ENCODE results near the gene NAALADL2. TPM values are rescaled to one million over a fixed set of nuclear protein-coding genes. Genes with fewer than 3 reads are reported as not detected.
"Not testable (repeated sequence)": the region's sequence is repeated elsewhere in the genome, so short reads cannot be mapped to it uniquely, and the experiment has no call there.

The NAALADL2 gene
- total RNA-seq, 1 donor from 2014 or later, result 59.2 TPM

DNA sequence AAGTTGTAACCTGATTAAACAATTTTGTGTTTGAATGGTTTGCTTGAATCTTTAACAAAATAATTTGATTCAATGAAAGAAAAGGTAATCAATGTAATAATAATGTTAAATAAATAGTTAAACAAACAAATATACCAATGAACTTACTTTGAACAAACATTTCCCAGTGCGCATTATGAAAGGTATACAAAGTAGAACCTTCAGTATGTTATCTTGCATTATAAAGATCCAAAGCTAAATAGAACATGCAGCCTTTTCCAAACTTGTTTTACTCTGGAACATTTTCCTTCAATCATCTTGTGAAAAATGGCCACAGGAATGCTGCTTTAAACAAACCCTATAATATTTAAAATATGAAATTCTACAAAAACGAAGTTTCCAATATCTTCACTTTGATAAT lies 620.0 kb downstream of the NAALADL2 start:
- DNase-seq (ENCODE audit: low spot score), result no peak

DNA sequence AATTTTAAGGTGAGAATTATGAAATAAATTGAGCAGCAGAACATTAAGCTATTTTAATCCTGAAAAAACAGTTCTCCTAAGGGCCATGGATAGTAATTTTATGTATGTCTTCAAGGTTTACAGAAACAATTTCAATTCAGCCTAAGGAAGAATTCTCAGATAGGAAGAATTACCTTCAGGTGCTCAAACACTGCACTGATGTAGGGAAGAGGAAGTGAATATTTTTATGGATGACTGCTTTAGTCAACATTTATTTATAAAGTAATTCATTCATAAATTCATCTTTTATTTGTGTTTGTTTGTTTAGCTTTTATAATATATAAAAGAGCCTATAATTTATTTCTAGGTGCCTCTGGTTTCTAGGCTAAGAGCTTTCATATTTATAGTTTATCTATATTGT lies 620.7 kb downstream of the NAALADL2 start:
- no peak for DNase-seq (ENCODE audit: low spot score)

DNA sequence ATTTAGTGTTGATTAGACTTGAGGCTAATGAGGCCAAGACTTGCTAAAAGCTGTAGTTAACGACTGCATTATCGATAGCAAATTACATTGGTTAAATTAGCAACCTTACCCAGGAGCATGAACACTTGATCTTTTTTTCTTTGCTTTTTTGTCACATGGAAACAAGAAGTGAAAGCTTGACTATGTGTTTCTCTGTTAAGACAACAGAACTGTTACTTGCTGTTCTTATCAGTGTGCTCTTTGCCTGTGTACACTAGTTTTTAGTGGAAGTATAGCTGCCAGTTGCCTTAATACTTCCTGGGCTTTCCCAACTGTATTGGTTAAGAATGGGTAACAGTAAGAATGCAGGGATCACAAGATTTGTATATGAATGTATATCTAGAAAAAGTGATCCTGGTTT lies 625.5 kb downstream of the NAALADL2 start:
- DNase-seq (ENCODE audit: low spot score), result no peak

DNA sequence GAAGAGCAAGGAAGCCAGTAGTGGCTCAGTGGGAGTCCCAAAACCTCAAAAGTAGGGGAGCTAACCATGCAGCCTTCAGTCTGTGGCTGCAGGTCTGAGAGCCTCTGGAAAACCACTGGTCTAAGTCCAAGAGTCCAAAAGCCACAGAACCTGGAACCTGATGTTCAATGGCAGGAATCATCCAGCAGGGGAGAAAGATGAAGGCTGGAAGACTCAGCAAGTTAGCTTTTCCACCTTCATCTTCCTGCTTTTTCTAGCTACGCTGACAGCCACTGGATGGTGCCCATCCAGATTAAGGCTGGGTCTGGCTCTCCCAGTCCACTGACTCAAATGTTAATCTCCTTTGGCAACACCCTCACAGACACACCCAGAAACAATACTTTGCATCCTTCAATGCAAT lies 626.3 kb downstream of the NAALADL2 start:
- DNase-seq (ENCODE audit: low spot score), result no peak

DNA sequence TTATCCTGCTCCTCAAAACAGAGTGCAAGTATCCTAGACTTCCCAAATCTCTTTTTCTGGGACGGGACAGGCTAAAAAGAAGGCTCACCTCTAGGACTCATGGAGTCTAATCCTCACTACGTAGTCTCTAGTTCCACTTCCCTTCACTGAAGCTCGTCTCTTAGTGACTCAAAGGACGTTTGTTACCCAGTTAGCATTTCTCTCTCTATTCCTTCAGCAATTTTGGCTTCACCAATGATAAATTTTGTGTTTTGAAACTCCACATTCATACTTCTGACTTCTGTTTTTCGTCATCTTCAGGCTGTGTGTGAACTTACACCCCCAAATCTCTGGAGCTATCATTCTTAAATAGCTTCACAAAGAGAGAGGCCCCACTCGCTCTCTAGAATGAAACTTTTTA lies 627.1 kb downstream of the NAALADL2 start:
- no peak for DNase-seq (ENCODE audit: low spot score)

DNA sequence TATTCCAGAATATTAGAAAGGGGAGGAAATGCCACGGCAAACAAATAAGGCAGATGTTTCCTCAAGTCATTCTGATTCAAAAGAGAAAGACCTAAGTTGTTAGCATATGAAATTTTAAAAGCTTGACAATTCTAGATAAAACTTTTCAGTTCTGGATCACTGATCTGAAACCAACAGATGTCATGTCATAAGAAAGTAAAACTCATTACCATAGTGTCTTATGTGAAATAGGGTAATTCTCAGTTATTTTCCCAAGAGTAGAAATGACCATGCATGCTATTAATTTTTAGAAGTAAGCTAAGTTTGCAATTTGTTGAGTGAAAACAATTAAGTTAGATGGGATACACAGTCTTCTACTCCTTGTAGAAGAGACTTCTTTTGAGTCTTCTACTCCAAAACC lies 630.3 kb downstream of the NAALADL2 start:
- DNase-seq (ENCODE audit: low spot score), result no peak

DNA sequence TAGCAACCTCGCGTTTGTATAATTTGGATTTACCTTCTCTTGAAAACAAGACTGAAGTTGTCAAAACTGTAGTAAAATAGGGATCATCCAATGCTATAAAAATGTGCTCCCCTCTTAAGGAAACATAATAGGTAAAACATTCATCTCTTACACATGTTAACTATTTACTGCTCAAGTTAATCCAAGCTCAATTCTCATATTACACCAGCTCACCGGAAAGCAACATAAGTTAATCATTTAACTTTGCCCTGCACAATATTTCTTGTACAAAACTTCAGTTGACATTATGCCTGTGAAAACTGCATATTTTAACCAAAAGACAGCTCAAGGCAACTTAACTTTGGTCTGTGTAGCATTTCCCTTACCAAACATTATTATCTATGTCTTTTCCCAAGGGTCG lies 634.2 kb downstream of the NAALADL2 start:
- no peak for DNase-seq (ENCODE audit: low spot score)

DNA sequence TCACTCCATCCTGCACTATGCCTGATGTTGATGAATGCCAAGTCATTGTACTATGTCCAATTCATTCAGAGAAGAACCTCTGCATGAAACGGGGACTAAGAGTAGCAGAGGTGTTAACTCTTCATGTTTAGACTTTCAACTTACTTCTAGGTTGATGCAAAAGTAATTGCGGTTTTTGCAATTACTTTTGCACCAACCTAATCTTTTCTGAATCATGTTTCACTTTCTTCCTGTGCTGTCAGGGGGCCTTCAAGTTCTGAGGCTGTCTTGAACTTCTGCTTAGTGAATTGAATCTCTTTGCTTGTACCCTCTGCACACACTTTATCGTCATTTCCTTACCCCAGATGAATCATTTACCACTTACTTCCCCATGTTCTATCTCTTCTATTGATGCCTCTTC lies 636.2 kb downstream of the NAALADL2 start:
- DNase-seq (ENCODE audit: low spot score), result no peak

DNA sequence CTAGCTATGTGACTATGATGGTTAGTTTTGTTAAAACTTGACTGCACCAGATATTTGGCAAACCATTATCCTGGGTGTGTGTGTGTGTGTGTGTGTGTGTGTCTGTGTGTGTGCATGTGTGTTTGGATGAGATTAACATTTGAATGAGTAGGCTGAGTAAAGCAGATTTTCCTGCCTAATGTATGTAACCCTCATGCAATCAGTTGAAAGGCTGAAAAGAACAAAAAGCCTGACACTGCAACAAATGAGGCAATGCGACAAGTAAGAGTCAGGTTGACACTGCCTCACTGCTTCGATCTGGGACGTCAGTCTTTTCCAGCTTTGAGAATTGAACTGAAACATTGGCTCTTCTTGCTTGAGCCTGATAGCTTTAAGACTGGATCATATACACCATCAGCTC lies 643.0 kb downstream of the NAALADL2 start:
- no peak for DNase-seq (ENCODE audit: low spot score)

DNA sequence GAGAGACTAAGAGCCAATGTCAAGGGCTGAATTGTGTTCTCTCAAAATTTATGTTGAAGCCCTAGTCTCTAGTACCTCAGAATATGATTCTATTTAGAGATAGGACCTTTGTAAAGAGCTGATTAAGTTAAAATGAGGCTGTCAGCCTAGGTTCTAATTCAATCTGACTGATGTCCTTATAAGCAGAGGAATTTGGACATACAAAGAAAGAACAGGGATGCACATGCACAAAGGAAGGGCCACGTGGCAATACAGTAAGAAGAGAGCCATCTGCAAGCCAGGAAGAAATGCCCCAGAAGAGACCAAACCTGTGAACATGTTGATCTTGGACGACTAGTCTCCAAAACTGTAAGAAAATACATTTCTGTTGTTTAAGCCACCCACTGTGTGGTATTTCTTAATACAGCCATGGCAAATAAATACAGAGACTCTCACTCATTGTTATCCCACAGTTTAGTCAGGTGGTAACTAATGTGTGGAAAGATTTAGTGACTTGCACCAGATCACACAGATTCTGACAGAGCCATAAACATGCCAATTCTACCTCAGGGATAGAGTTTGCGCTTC lies 652.2 kb downstream of the NAALADL2 start:
- DNase-seq (ENCODE audit: low spot score), result no peak

DNA sequence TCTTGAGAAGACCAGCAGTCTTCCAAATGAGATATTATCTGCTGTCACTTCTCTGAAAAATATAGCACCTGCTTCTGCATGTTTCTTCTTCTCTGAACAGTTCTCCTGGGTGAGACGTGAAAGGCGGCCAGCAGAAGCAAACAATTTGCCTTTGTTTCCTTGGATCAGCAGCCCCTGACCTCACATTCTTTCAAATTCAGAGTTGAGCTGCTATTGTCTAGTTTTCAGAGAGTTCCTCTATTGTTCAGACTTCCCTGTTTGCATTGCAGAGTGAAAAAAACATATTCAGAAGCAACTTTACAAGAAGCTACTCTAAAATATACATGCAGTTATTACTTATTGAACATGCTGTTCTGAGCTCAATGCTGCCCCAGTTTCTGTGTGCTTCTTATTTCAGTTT lies 653.6 kb downstream of the NAALADL2 start:
- no peak for DNase-seq (ENCODE audit: low spot score)

DNA sequence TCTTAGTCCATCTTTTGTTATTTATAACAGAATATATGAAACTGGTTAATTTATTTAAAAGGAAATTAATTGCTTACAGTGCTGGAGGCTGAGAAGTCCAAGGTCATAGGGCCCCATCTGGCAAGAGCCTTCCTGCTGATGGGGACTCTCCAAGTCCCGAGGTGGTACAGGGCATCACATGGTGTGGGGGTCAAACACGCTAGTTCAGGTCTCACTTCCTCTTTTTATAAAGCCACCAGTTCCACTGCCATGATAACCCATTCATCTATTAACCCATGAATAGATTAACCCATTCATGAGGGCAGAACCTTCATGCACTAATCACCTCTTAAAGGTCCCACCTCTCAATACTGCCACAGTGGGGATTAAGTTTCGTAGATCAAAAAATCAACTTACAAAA lies 659.3 kb downstream of the NAALADL2 start:
- no peak for DNase-seq (ENCODE audit: low spot score)

DNA sequence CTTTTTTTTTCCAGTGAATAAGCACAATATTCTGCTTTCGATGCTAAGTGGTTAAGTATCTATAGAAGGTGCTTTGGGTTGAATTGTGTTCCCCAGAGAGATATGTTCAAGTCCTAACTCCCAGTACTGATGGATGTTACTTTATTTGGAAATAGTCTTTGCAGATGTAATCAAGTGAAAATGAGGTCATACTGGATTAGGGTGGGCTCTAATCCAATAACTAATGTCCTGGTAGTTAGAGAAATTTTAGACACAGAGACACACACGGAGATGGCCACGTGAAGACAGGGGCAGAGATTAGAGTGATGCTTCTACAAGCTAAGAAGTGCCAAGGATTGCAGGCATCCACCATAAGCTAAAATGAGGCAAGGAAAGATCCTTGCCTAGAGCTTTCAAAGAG lies 662.3 kb downstream of the NAALADL2 start:
- DNase-seq (ENCODE audit: low spot score), result no peak

DNA sequence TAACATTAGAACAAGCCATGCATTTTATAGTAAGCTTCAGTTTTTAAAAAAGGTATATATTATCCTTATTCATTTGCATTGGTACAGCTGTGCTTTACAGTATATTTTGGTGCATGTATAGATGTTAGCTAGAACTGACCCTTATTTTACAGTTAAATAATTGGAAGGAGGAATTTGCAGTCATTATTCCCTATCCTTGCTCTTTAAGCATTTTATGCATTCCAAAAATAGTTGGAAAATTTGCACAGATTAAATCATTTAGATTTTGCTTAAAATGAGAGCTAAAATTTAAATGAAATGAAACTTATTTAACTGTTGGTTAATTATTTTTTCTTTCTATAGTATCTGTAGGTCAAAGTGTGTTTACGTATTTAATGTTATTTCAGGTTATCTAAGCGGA lies 667.1 kb downstream of the NAALADL2 start:
- DNase-seq (ENCODE audit: low spot score), result no peak

DNA sequence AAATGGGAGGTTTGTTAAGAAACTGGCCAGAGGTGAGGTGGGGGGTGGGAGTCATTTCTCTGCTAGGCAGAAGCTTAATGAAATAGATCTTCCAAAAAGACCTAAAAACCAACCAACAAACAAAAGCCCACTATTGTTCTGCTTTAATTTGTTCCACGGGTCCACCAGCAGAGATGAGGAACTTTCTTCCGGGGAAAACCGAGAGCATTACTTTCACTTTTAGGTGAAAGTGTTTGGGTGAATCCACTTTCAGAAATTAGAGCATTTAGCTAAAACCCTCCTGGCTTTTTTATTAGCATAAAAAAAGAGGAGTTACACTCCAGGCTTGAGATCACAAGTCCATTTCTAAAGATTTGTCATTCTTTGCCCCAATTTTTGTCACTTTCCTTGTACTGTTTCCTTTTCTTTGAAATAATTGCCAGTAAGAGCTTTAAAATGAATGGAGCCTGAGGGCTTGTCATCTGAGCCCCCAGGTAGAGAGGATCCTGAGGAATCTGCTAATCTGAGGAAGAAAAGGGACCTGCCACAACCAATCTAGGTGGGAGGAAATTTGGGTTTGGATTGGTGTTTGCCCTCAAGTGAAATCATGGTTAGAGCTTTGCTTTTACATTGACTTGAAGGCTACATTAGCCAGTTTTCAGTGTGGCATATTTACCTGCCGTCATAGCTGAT lies 667.6 kb downstream of the NAALADL2 start:
- no peak for DNase-seq (ENCODE audit: low spot score)

DNA sequence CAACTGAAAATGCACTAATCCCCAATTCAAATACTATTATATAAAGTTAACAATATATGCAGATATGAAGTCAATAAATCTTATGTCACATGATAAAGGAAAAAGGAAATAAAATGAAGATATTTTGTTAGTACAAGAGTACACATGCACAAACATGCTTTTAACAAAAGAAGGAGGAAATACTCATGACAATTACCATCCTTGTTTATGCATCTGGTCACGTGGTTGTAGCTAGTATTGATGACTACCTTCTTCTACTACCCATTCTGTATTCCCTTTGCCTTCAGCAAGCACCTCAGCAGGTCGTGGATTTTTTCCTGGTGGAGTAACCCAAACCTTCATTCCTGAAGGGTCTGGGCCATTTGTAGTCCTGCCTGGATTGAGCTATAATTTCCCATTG lies 669.6 kb downstream of the NAALADL2 start:
- not testable (repeated sequence) for DNase-seq (ENCODE audit: low spot score)

DNA sequence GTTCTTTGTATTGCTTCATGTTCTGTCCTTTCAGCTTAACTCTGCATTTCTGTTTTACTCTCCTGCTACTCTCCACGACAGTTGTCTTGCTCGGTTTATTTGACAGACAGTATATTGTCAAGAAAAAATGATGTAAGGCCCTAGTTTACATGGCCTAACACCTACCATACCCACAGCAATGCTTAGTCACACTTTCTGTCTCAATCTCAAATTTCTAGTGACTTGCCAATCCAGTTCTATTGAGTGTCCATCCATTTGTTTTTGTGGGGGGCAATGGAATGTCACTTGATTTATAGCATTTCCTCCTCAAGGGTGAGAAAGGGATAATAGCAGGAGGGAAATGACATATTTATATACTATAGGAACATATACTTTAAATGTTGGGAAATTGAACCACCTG lies 676.2 kb downstream of the NAALADL2 start:
- DNase-seq (ENCODE audit: low spot score), result no peak

DNA sequence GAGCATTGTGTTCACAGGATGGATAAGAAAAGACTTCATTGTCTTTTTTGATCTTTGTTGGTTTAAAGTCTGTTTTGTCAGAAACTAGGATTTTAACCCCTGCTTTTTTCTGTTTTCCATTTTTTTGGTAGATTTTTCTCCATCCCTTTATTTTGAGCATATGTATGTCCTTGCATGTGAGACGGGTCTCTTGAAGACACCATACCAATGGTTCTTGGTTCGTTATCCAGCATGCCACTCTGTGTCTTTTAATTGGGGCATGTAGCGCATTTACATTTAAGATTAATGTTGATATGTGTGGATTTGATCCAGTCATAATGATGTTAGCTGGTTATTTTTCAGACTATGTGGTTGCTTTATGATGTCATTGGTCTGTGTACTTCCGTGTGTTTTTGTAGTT lies 687.0 kb downstream of the NAALADL2 start:
- DNase-seq (ENCODE audit: low spot score), result no peak

DNA sequence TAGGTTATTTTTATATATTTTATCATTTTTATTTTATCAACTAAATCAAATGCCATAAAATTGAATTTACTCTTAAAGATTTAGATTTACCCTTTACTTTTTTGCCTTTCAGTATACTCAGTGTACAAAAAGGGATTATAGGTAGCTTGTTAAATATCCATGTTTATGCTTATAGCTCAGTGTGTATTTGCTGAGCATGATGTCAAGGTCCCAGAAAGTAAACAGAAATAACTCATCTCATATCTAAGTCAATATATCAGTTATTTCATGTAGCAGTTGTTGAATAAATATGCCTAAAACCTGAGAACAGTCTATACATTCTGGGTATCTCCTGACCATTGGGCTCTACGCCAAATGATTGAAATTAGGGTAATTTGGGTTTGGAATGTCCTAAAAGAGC lies 693.8 kb downstream of the NAALADL2 start:
- DNase-seq (ENCODE audit: low spot score), result no peak

DNA sequence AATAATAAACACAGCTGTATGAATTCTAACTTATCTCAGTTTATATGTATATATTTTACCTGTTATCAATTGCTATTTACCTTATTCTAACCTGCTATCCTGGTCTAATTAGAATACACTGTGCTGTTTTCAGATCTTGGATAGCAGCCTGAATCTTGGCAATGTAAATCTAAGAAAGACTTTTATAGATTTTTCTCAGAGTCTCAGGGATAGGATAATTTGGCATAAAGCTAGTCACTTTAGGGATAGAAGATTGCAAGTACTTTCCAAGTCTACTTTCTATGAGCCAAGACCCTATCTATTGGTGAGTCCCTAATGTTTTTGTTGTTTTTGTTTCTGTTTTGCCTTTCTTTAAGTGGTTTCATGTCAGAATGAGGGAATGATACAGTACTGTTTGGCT lies 695.7 kb downstream of the NAALADL2 start:
- no peak for DNase-seq (ENCODE audit: low spot score)

DNA sequence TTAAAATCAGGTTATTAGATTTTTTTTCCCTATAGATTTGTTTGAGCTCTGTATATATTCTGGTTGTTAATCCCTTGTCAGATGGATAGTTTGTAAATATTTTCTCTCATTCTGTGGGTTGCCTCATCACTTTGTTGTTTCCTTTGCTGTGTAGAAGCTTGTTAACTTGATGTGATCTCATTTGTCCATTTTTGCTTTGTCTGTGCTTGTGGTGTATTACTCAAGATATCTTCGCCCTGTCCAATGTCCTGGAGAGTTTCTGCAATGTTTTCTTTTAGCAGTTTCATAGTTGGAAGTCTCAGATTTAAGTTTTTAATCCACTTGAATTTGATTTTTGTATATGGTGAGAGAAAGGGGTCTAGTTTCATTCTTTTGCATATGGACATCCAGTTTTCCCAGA lies 699.1 kb downstream of the NAALADL2 start:
- no peak for DNase-seq (ENCODE audit: low spot score)

DNA sequence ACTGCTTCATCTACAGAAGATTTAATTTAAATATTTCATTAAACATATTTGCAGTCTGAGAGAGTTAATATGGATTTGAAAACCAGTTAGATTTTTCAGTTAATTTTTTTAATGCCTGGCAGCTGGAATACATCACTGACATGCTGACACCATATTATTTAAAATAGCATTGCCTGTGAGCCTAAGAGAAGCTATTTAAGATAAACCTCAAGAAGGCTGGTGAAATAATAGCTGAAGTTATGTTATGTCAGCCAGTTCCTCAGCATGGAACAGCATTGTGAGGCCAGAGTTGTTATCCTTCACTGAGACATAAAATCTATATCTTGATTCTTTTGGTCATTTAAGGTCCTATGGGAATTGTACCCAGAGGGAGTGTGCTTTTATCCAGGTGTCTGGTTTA lies 705.2 kb downstream of the NAALADL2 start:
- DNase-seq (ENCODE audit: low spot score), result no peak

DNA sequence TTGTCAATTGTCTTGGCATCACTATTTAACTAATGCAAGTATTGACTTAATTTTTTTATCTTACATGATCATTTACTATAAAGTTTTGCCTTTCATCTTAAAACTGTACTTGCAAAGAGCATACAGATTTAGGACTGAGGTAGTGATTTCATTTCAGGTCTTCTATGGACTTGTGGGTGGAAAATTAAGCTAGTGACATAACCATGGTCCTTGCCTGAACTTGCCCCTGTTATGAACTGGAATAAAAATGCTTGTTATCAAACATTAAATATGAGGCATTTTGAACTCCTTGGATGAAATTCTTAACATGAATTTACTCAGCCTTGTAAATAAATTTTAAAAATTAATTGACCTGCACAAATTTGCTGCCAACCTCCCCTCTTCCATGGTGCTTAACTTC lies 712.0 kb downstream of the NAALADL2 start:
- DNase-seq (ENCODE audit: low spot score), result no peak

DNA sequence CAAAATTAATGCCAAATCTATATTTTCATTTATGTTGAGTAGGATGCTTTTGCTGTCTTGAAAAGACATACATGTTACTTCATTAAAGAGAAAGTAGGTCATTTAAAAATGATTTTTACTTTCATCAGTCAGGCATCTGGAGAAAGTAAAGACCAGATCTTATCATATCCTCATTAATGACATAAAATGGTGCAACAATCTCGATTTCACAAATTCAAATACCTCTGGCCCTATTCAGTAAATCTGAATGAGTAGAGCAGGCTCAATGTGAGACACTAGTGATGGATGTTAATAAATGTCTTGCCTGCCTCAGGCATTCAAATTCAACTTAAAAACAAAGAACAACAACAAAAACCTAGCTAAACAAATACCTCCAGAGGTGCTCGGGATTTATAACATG lies 714.1 kb downstream of the NAALADL2 start:
- DNase-seq (ENCODE audit: low spot score), result no peak
